IMR-90 (cell line): ENCODE results near the gene GPR107. TPM values are rescaled to one million over a fixed set of nuclear protein-coding genes. Genes with fewer than 3 reads are reported as not detected.

Source experiments
- ATAC-seq: fragments of 200-7000 bp; cut with Tn5 transposase; 2 replicates; pipeline ENCODE4 v1.9.1; 2020; ENCODE audit warnings: low read depth, mild to moderate bottlenecking, moderate library complexity
- BruUV-seq: library from RNA; stranded (reverse); fragments of 400-500 nt; replicated peaks from 2 replicates; lab custom pipeline; 2021; lab: Mats Ljungman, UMichigan
- CTCF ChIA-PET: fragments of 300-600 bp; formaldehyde crosslinking; extraction: SDS; loops from one replicate; lab custom pipeline; 2021; ENCODE audit warnings: antibody characterized with exemption; lab: Yijun Ruan, JAX
- POLR2A ChIA-PET: fragments of 300-600 bp; sonication (Branson Sonifier 250); formaldehyde crosslinking; loops from one replicate; lab custom pipeline; 2022; ENCODE audit warnings: antibody characterized with exemption; ENCODE audit not compliant: unreplicated experiment; lab: Charles Lee
- DNase-seq: peaks from one replicate; pipeline ENCODE4 v3.0.0; 2013
- H2AFZ ChIP-seq: replicated peaks from 2 replicates; pipeline ENCODE3; 2013; ENCODE audit warnings: low read length, mild to moderate bottlenecking; ENCODE audit not compliant: poor library complexity
- H2AK5ac ChIP-seq: 2 replicates; pipeline ENCODE4 v1.6.1; 2013; ENCODE audit warnings: low read depth, low read length, inconsistent platforms
- H2AK9ac ChIP-seq: replicated peaks from 2 replicates; pipeline ENCODE3; 2013; ENCODE audit warnings: mild to moderate bottlenecking, low read depth, low read length, moderate library complexity; ENCODE audit not compliant: poor library complexity
- H2BK120ac ChIP-seq: 2 replicates; pipeline ENCODE4 v1.6.1; 2013; ENCODE audit warnings: low read depth, low read length, inconsistent platforms
- H2BK15ac ChIP-seq: 3 replicates; pipeline ENCODE4 v1.6.1; 2013; ENCODE audit warnings: low read depth, low read length, inconsistent platforms
- H2BK20ac ChIP-seq: 2 replicates; pipeline ENCODE4 v1.6.1; 2013; ENCODE audit warnings: low read depth, mild to moderate bottlenecking, inconsistent platforms, low read length, moderate library complexity
- H2BK5ac ChIP-seq: 2 replicates; pipeline ENCODE4 v1.6.1; 2013; ENCODE audit warnings: mild to moderate bottlenecking, low read depth, low read length, inconsistent platforms; ENCODE audit not compliant: poor library complexity, severe bottlenecking
- H3K14ac ChIP-seq: replicated peaks from 2 replicates; pipeline ENCODE4 v1.6.1; 2013; ENCODE audit warnings: low read depth, low read length, inconsistent platforms
- H3K18ac ChIP-seq: 2 replicates; pipeline ENCODE4 v1.6.1; 2013; ENCODE audit warnings: low read depth, low read length, control low read depth
- H3K23ac ChIP-seq: 2 replicates; pipeline ENCODE4 v1.6.1; 2013; ENCODE audit warnings: low read depth, low read length, inconsistent platforms
- H3K27ac ChIP-seq: 2 replicates; pipeline ENCODE4 v1.5.1; 2013; ENCODE audit warnings: mild to moderate bottlenecking, control low read depth, low read length; ENCODE audit not compliant: insufficient read depth
- H3K27me3 ChIP-seq: 2 replicates; pipeline ENCODE4 v1.6.1; 2013; ENCODE audit warnings: low read length; ENCODE audit not compliant: control insufficient read depth, insufficient read depth
- H3K36me3 ChIP-seq: 2 replicates; pipeline ENCODE4 v1.6.1; 2013; ENCODE audit warnings: low read length, mixed read lengths; ENCODE audit not compliant: control insufficient read depth, insufficient read depth
- H3K4ac ChIP-seq: 2 replicates; pipeline ENCODE4 v1.6.1; 2013; ENCODE audit warnings: low read depth, low read length, inconsistent platforms
- H3K4me1 ChIP-seq: 2 replicates; pipeline ENCODE4 v1.6.1; 2013; ENCODE audit warnings: low read length, mixed read lengths; ENCODE audit not compliant: control insufficient read depth, insufficient read depth
- H3K4me2 ChIP-seq: 2 replicates; pipeline ENCODE4 v1.6.1; 2013; ENCODE audit warnings: low read depth, mild to moderate bottlenecking, control low read depth, low read length, moderate library complexity
- H3K4me3 ChIP-seq: 2 replicates; pipeline ENCODE4 v1.5.1; 2013; ENCODE audit warnings: low read depth, mild to moderate bottlenecking, control low read depth, low read length, moderate library complexity; ENCODE audit not compliant: insufficient read depth
- H3K56ac ChIP-seq: 2 replicates; pipeline ENCODE4 v1.6.1; 2013; ENCODE audit warnings: low read length, inconsistent platforms; ENCODE audit not compliant: insufficient read depth; ENCODE audit errors: extremely low read depth
- H3K79me1 ChIP-seq, 2 experiments: 2 replicates each; pipeline ENCODE4 v1.6.1; 2013; ENCODE audit warnings: low read length in 2 of 2, inconsistent platforms in 1 of 2, low read depth in 1 of 2
- H3K9ac ChIP-seq: 2 replicates; pipeline ENCODE4 v1.6.1; 2013; ENCODE audit warnings: low read depth, low read length, control low read depth
- H3K9me1 ChIP-seq: 2 replicates; pipeline ENCODE4 v1.6.1; 2013; ENCODE audit warnings: low read length, inconsistent platforms; ENCODE audit not compliant: insufficient read depth
- H3K9me3 ChIP-seq: 2 replicates; pipeline ENCODE4 v1.6.1; 2013; ENCODE audit warnings: low read length; ENCODE audit not compliant: control insufficient read depth, insufficient read depth
- H4K20me1 ChIP-seq: 2 replicates; pipeline ENCODE4 v1.6.1; 2013; ENCODE audit warnings: low read length, inconsistent platforms; ENCODE audit not compliant: insufficient read depth
- H4K5ac ChIP-seq: 2 replicates; pipeline ENCODE4 v1.6.1; 2013; ENCODE audit warnings: mild to moderate bottlenecking, low read depth, low read length, control low read depth
- H4K8ac ChIP-seq, 2 experiments: 2 replicates each; pipeline ENCODE4 v1.6.1; 2013; ENCODE audit warnings: low read depth in 2 of 2, low read length in 2 of 2, control low read depth in 1 of 2, inconsistent platforms in 1 of 2
- H4K91ac ChIP-seq: 2 replicates; pipeline ENCODE4 v1.6.1; 2013; ENCODE audit warnings: low read depth, low read length, inconsistent platforms; ENCODE audit not compliant: insufficient read depth
- BHLHE40 ChIP-seq: fragments of 150-350 bp; IDR thresholded peaks from 2 replicates; pipeline ENCODE4 v1.6.1; 2016; ENCODE audit warnings: mild to moderate bottlenecking, low read depth, low read length
- CEBPB ChIP-seq: IDR thresholded peaks from 2 replicates; pipeline ENCODE4 v1.6.1; 2012; ENCODE audit warnings: low read depth, low read length, improper control_type of control experiment
- CHD1 ChIP-seq: IDR thresholded peaks from 2 replicates; pipeline ENCODE4 v1.6.1; 2012; ENCODE audit warnings: low read depth, low read length, improper control_type of control experiment
- FOS ChIP-seq: fragments of 150-350 bp; IDR thresholded peaks from 2 replicates; pipeline ENCODE4 v1.6.1; 2016; ENCODE audit warnings: low read depth, low read length
- MAFK ChIP-seq: IDR thresholded peaks from 2 replicates; pipeline ENCODE4 v1.6.1; 2012; ENCODE audit warnings: low read depth, low read length, improper control_type of control experiment
- MAZ ChIP-seq: IDR thresholded peaks from 2 replicates; pipeline ENCODE4 v1.6.1; 2012; ENCODE audit warnings: low read depth, mild to moderate bottlenecking, low read length, improper control_type of control experiment, moderate library complexity, borderline replicate concordance
- MXI1 ChIP-seq: IDR thresholded peaks from 2 replicates; pipeline ENCODE4 v1.6.1; 2012; ENCODE audit warnings: low read depth, mild to moderate bottlenecking, low read length, moderate library complexity, borderline replicate concordance
- NFE2L2 ChIP-seq: fragments of 150-350 bp; IDR thresholded peaks from 2 replicates; pipeline ENCODE4 v1.6.1; 2016; ENCODE audit warnings: low read depth, mild to moderate bottlenecking, low read length
- POLR2A ChIP-seq: IDR thresholded peaks from 2 replicates; pipeline ENCODE4 v1.6.1; 2012; ENCODE audit warnings: mild to moderate bottlenecking, low read depth, low read length
- RAD21 ChIP-seq: IDR thresholded peaks from 2 replicates; pipeline ENCODE4 v1.6.1; 2012; ENCODE audit warnings: low read length, improper control_type of control experiment
- RCOR1 ChIP-seq: IDR thresholded peaks from 2 replicates; pipeline ENCODE4 v1.6.1; 2012; ENCODE audit warnings: mild to moderate bottlenecking, low read length, improper control_type of control experiment; ENCODE audit not compliant: insufficient replicate concordance
- RFX5 ChIP-seq: IDR thresholded peaks from 2 replicates; pipeline ENCODE4 v1.8.0; 2012; ENCODE audit warnings: low read depth, mild to moderate bottlenecking, low read length, moderate library complexity
- SMC3 ChIP-seq: fragments of 150-350 bp; IDR thresholded peaks from 2 replicates; pipeline ENCODE4 v1.6.1; 2016; ENCODE audit warnings: low read depth, mild to moderate bottlenecking, antibody characterized with exemption, low read length, moderate library complexity
- WGBS, 2 experiments: methylation state at CpG; one replicate each; pipeline versions ENCODE4 v1.1.5 to v1.1.7; 2013; ENCODE audit warnings: missing lambda C conversion rate in 2 of 2; ENCODE audit not compliant: insufficient read length in 1 of 2; ENCODE audit errors: extremely low coverage in 2 of 2; 5-methylcytosine and 5-hydroxymethylcytosine counted together
- dilution Hi-C: fragments of 300-500 bp; cut with HindIII; formaldehyde crosslinking; loops from one replicate; pipeline ENCODE4 v1.14.3; 2018; ENCODE audit warnings: low sequenced_read_pairs; ENCODE audit not compliant: unreplicated experiment
- in situ Hi-C: fragments of 300-500 bp; cut with MboI; formaldehyde crosslinking; loops from 3 replicates; pipeline ENCODE4 v1.14.3; 2019; ENCODE audit warnings: low sequenced_read_pairs, inconsistent platforms, mixed read lengths
- intact Hi-C: fragments of 100-400 bp; cut with micrococcal nuclease; formaldehyde crosslinking; loops from 2 replicates; pipeline ENCODE4 v1.10.0; 2022
- polyA plus RNA-seq, 3 experiments: library from polyadenylated mRNA; depleted of rRNA; stranded (reverse); fragments of >200 nt; gene quantifications; 2 replicates each; pipeline ENCODE4 v1.2.3, GENCODE V29; 2012; ENCODE audit warnings: low replicate concordance in 1 of 3
- total RNA-seq: library from RNA; depleted of rRNA; stranded (reverse); fragments of >200 nt; gene quantifications from 2 replicates; pipeline ENCODE4 v1.2.3, GENCODE V29; 2012
- TF ChIP-seq, protein P1 (sequence below): fragments of 150-350 bp; IDR thresholded peaks from 2 replicates; pipeline ENCODE4 v1.6.1; 2017; ENCODE audit warnings: mild to moderate bottlenecking, antibody characterized with exemption, low read length, low read depth
- TF ChIP-seq, protein P2 (sequence below): conservative IDR thresholded peaks from 2 replicates; pipeline ENCODE4 v1.5.1; 2012; ENCODE audit warnings: mild to moderate bottlenecking, low read depth, low read length, improper control_type of control experiment
- TF ChIP-seq, protein P3 (sequence below): fragments of 150-350 bp; IDR thresholded peaks from 2 replicates; pipeline ENCODE4 v1.6.1; 2016; ENCODE audit warnings: low read depth, mild to moderate bottlenecking, low read length, moderate library complexity, borderline replicate concordance

The GPR107 gene
- total and polyA plus RNA-seq, 2 of the 4 experiments (the other 2 are of a cell fraction) = 16.7 to 21.6 TPM

DNA sequence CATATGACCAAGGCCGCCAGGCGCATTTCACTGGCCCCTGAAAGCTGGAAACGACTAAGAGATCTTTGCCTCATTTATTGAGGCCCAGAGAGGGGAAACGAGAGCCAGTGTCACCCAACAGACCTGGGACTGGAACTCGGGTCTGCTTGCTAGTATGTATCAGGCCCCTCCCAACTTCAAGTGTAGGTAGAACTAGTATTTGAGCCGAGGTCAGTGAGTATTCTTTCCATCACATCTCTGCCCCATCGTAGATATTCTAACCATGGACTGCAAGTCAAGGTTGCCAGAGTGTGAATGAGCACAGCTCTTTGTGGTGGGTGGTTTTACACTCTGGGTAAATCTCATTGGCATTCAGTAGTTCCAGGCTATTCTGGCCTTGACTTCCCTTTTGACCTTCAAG, 42.2 kb downstream of the GPR107 start:
- Histone ChIP-seq H2BK120ac (no peak overlapping the region), H3K36me3 (peaks cover 58% of the 10 kb centered on the region), H3K4me1 (no peaks in the 10 kb centered on the region), H3K4me2 (no peak overlapping the region), H4K20me1 (no peaks in the 10 kb centered on the region), H3K79me1 (peaks cover 8 to 17% of the 10 kb centered on the region in 2 experiments; a peak in 3 of 4 replicates), H4K8ac (no peak overlapping the region), H2AFZ (no peak overlapping the region), H3K27ac (no peak overlapping the region), H3K4me3 (no peak overlapping the region), H3K18ac (no peak overlapping the region), H2BK20ac (no peak overlapping the region), H3K9me3 (no peaks in the 10 kb centered on the region), H3K9ac (no peak overlapping the region), H3K23ac (no peak overlapping the region), H2BK5ac (no peak overlapping the region), H3K14ac (no peak overlapping the region), H4K91ac (no peak overlapping the region), H2BK15ac (no peak overlapping the region), H3K4ac (no peak overlapping the region), H2AK5ac (no peak overlapping the region), H3K56ac (no peak overlapping the region), H3K9me1 (0 out of 2 replicates have a peak, but pooled peaks cover 3% of the 10 kb centered on the region), H2AK9ac (no peak overlapping the region), H4K5ac (no peak overlapping the region), H3K27me3 (no peaks in the 10 kb centered on the region)
- no CpG with 5 or more reads among the region's 7 CpGs for WGBS, 2 experiments
- ATAC-seq (no peak), DNase-seq (no peak)
- BruUV-seq = no TSS peak
- intact Hi-C loops (no loop called here), in situ Hi-C loops (no loop called here), dilution Hi-C loops (no loop called here)
- ChIA-PET CTCF (no interaction called here), POLR2A (no interaction called here)
- no peak for TF ChIP-seq MAZ
- TF ChIP-seq RCOR1 = no peak
- no peak for TF ChIP-seq RFX5
- no peak for TF ChIP-seq SMC3
- TF ChIP-seq RAD21 = no peak
- TF ChIP-seq POLR2A = no peak
- TF ChIP-seq CEBPB = no peak
- TF ChIP-seq, protein P1, sequence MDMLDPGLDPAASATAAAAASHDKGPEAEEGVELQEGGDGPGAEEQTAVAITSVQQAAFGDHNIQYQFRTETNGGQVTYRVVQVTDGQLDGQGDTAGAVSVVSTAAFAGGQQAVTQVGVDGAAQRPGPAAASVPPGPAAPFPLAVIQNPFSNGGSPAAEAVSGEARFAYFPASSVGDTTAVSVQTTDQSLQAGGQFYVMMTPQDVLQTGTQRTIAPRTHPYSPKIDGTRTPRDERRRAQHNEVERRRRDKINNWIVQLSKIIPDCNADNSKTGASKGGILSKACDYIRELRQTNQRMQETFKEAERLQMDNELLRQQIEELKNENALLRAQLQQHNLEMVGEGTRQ = no peak
- no peak for TF ChIP-seq MAFK
- TF ChIP-seq, protein P2, sequence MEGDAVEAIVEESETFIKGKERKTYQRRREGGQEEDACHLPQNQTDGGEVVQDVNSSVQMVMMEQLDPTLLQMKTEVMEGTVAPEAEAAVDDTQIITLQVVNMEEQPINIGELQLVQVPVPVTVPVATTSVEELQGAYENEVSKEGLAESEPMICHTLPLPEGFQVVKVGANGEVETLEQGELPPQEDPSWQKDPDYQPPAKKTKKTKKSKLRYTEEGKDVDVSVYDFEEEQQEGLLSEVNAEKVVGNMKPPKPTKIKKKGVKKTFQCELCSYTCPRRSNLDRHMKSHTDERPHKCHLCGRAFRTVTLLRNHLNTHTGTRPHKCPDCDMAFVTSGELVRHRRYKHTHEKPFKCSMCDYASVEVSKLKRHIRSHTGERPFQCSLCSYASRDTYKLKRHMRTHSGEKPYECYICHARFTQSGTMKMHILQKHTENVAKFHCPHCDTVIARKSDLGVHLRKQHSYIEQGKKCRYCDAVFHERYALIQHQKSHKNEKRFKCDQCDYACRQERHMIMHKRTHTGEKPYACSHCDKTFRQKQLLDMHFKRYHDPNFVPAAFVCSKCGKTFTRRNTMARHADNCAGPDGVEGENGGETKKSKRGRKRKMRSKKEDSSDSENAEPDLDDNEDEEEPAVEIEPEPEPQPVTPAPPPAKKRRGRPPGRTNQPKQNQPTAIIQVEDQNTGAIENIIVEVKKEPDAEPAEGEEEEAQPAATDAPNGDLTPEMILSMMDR = no peak
- TF ChIP-seq FOS = no peak
- TF ChIP-seq MXI1 = no peak
- TF ChIP-seq, protein P3, sequence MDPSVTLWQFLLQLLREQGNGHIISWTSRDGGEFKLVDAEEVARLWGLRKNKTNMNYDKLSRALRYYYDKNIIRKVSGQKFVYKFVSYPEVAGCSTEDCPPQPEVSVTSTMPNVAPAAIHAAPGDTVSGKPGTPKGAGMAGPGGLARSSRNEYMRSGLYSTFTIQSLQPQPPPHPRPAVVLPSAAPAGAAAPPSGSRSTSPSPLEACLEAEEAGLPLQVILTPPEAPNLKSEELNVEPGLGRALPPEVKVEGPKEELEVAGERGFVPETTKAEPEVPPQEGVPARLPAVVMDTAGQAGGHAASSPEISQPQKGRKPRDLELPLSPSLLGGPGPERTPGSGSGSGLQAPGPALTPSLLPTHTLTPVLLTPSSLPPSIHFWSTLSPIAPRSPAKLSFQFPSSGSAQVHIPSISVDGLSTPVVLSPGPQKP = no peak
- TF ChIP-seq BHLHE40 = no peak
- no peak for TF ChIP-seq NFE2L2
- TF ChIP-seq CHD1 = no peak
